ENCODE measurements around the gene PIBF1. TPM values are rescaled to one million over a fixed set of nuclear protein-coding genes. Genes with fewer than 3 reads are reported as not detected.
A peak's percentile ranks its signal among the peaks of the same experiment; 100 is the strongest.
"Not testable (repeated sequence)": the region's sequence is repeated elsewhere in the genome, so short reads cannot be mapped to it uniquely, and the experiment has no call there.

The PIBF1 gene
- total and polyA plus RNA-seq, 12 donors = 3.9 to 24.7 (median 16.5) TPM

DNA sequence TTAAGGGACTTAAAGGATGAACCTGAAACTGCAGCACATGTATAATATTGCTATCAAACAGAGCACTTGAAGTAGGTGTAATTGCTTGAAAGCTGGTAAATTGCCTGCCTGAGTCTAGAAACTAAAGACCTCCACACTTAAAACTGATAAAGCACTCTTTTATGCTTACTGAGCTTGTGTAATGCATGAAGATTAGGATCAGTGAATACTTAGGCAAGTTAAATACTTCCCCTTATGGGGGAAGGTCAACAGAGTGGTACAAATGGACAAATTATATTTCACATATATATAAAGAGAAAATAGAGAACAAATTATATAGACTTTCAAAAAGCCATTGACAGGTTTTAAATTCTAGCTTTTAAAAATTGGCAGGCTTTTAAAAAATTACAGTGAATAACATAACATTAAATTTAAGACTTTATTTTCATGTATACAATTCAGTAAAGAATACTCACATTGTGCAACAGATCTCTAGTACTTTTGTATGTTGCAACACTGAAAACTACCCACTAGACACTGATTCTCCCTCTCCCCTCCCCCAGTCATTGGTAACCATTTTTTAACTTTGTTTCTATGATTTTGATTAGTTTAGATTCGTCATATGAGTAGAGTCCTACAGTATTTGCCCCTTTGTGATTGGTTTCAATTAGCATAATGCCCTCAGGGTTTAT lies 23.9 kb downstream of the PIBF1 start:
- TF ChIP-seq, protein P1, sequence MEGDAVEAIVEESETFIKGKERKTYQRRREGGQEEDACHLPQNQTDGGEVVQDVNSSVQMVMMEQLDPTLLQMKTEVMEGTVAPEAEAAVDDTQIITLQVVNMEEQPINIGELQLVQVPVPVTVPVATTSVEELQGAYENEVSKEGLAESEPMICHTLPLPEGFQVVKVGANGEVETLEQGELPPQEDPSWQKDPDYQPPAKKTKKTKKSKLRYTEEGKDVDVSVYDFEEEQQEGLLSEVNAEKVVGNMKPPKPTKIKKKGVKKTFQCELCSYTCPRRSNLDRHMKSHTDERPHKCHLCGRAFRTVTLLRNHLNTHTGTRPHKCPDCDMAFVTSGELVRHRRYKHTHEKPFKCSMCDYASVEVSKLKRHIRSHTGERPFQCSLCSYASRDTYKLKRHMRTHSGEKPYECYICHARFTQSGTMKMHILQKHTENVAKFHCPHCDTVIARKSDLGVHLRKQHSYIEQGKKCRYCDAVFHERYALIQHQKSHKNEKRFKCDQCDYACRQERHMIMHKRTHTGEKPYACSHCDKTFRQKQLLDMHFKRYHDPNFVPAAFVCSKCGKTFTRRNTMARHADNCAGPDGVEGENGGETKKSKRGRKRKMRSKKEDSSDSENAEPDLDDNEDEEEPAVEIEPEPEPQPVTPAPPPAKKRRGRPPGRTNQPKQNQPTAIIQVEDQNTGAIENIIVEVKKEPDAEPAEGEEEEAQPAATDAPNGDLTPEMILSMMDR (IDR thresholded peaks at IDR 0.05) = no peak
- TF ChIP-seq POLR2A (IDR thresholded peaks at IDR 0.05) = no peak
- no peak for DNase-seq
- 91 to 100% (median 95%) methylated on average over 1 of the region's 1 CpG for WGBS, 4 donors
- no peaks in the 10 kb centered on the region for H3K4me1 ChIP-seq (replicated peaks in 1 of 2)
- H3K27me3 ChIP-seq = no peaks in the 10 kb centered on the region
- H3K4me3 ChIP-seq = no peak overlapping the region
- intact Hi-C loops (cut with DNase I) = loop anchor here in 1 of 2 donors (5.0 kb wide), 1 partner anchor 901 kb away; no protein-coding TSS in a partner anchor
- H3K27ac ChIP-seq = no peak overlapping the region
- H3K9me3 ChIP-seq (replicated peaks in 1 of 3) = no peaks in the 10 kb centered on the region
- no peaks in the 10 kb centered on the region for H3K36me3 ChIP-seq (replicated peaks in 1 of 2)

DNA sequence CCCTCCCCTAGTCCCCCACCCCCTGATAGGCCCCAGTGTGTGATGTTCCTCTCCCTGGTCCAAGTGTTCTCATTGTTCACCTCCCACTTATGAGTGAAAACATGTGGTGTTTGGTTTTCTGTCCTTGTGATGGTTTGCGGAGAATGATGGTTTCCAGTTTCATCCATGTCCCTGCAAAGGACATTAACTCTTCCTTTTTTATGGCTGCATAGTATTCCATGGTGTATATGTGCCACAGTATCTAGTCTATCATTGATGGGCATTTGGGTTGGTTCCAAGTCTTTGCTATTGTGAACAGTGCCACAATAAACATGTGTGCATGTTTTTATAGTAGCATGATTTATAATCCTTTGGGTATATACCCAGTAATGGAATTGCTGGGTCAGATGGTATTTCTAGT lies 24.6 kb downstream of the PIBF1 start:
- not testable (repeated sequence) for H3K27me3 ChIP-seq; H3K27ac ChIP-seq; H3K36me3 ChIP-seq (replicated peaks in 1 of 2); H3K9me3 ChIP-seq (replicated peaks in 1 of 3); H3K4me1 ChIP-seq (replicated peaks in 1 of 2); DNase-seq; H3K4me3 ChIP-seq
- WGBS, 4 donors = 91 to 100% (median 96%) methylated on average over 1 of the region's 1 CpG
- intact Hi-C loops (cut with DNase I) = loop anchor here in 1 of 2 donors (5.0 kb wide), 1 partner anchor 901 kb away; no protein-coding TSS in a partner anchor

DNA sequence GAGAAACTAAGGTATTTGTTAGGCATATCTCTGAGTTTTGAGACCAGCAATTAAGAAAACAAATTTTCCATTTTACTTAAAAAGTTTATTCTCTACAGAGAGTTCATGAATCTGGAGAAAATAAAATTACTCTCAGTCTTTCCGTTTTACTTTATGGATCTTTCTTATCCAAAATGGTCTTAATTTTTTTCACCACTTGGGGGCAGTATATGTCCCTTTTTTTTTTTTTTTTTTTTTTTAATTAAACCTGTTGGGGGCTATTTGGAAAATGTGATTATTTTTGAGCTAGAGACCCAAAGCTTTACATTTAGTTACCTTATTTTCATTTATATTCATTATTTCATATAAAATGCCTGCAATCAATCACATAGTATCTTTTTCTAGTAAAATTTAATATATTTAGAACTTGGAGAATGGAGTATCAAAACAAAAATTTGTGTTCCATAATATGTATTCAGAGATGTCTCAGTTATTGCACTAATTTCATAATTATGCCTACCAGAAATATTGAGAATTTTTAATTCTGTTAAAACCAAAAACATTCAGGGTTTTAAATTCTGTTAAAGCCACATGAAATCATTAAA lies 27.1 kb downstream of the PIBF1 start:
- Histone ChIP-seq H3K27ac (no peak overlapping the region), H3K4me3 (no peak overlapping the region), H3K4me1 (replicated peaks in 1 of 2) (no peaks in the 10 kb centered on the region), H3K36me3 (replicated peaks in 1 of 2) (no peaks in the 10 kb centered on the region), H3K27me3 (no peaks in the 10 kb centered on the region), H3K9me3 (replicated peaks in 1 of 3) (no peaks in the 10 kb centered on the region)
- TF ChIP-seq POLR2A (IDR thresholded peaks at IDR 0.05) = no peak
- TF ChIP-seq, protein P1 (IDR thresholded peaks at IDR 0.05) = peak in 4 of 6 experiments; percentile 46 to 74 (median 58)
- 10 to 15% (median 12%) methylated on average over 1 of the region's 1 CpG for WGBS, 4 donors
- intact Hi-C loops (cut with DNase I) = loop anchor here in 1 of 2 donors (5.0 kb wide), 1 partner anchor 898 kb away; no protein-coding TSS in a partner anchor
- no peak for DNase-seq

DNA sequence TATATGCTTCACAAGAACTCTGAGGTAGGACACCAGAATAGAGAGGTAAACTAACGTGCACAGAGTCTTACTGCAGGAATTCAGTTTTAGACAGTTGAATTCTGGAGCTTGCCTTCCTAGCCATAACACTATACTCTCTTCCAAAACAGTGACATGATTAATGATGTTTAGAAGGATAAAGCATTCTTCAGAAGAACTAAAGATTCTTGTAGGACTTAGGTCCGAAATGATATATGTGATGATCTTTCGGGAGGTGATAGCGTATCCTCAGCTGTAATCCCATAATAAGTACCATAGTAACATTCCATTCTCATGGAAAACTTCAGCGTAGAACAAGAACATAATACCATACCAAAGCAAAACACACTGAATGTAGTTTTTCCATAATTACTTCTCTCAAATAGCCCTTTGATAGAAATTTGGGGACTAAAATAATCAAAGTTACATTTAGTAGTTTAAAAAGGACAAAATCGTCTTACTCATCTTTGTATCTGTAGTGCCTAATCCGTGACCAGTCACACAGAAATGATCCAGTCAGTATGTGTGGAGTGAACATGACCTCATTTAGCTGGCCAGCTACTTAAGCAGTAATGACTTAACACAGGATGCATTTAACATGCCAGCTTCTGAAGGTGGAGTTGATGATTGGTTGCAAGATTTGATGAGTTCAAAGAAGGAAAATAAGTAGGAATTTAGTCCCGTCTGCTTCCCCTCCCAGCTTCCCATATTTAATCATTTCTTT lies 38.4 kb downstream of the PIBF1 start:
- 87 to 91% (median 88%) methylated on average over 8 of the region's 8 CpGs for WGBS, 4 donors
- H3K27me3 ChIP-seq = no peaks in the 10 kb centered on the region
- H3K4me1 ChIP-seq (replicated peaks in 1 of 2) = no peaks in the 10 kb centered on the region
- peaks cover 0 to 6% of the 10 kb centered on the region in 2 donors for H3K36me3 ChIP-seq (replicated peaks in 1 of 2)
- H3K9me3 ChIP-seq (replicated peaks in 1 of 3) = no peaks in the 10 kb centered on the region
- TF ChIP-seq, protein P1 (IDR thresholded peaks at IDR 0.05) = no peak
- TF ChIP-seq POLR2A (IDR thresholded peaks at IDR 0.05) = no peak
- intact Hi-C loops (cut with DNase I) = no loop called here
- H3K27ac ChIP-seq = no peak overlapping the region
- H3K4me3 ChIP-seq = no peak overlapping the region
- no peak for DNase-seq

Measured in adrenal gland (tissue), 12 donors.